ENCODE measurements around the gene CASKIN2.
A peak's percentile ranks its signal among the peaks of the same experiment; 100 is the strongest.

Gene CASKIN2

GRCh38 chr17:75515496-75516254, at the start of gene CASKIN2:
Gene CASKIN2 (minus strand): TSS chr17:75515537. CDS start chr17:75513804, 1,733 bp downstream.
- no peaks in the 10 kb centered on the region for H3K27me3 ChIP-seq (ENCODE audit: control insufficient read depth in 2 of 2, insufficient read depth in 2 of 2, low read length in 2 of 2)
- no peaks in the 10 kb centered on the region for H3K9me3 ChIP-seq (ENCODE audit: control insufficient read depth in 2 of 2, low read length in 2 of 2)
- peak within 1 kb of the TSS; percentile 70 to 79 for H3K9ac ChIP-seq (ENCODE audit: low read depth in 1 of 2, low read length in 2 of 2)
- peaks cover 29 to 37% of the 10 kb centered on the region in 2 donors for H3K4me1 ChIP-seq (ENCODE audit: control insufficient read depth in 2 of 2, insufficient read depth in 2 of 2, low read length in 2 of 2)
- H3K4me3 ChIP-seq (ENCODE audit: low read length in 2 of 2): peak within 1 kb of the TSS; percentile 69 to 87
- peak within 1 kb of the TSS; percentile 75 to 91 for H3K27ac ChIP-seq (ENCODE audit: low read depth in 2 of 2, low read length in 2 of 2)
- H3K36me3 ChIP-seq (ENCODE audit: control insufficient read depth in 2 of 2, insufficient read depth in 2 of 2, low read length in 2 of 2): peaks cover 11% of the 10 kb centered on the region in 2 donors

GRCh38 chr17:75565066-75565465, 49.7 kb upstream of the CASKIN2 start:
- peaks cover 60 to 63% of the 10 kb centered on the region in 2 donors for H3K36me3 ChIP-seq (ENCODE audit: control insufficient read depth in 2 of 2, insufficient read depth in 2 of 2, low read length in 2 of 2)
- no peak overlapping the region for H3K9ac ChIP-seq (ENCODE audit: low read depth in 1 of 2, low read length in 2 of 2)
- H3K9me3 ChIP-seq (ENCODE audit: control insufficient read depth in 2 of 2, low read length in 2 of 2): no peaks in the 10 kb centered on the region
- no peaks in the 10 kb centered on the region for H3K4me1 ChIP-seq (ENCODE audit: control insufficient read depth in 2 of 2, insufficient read depth in 2 of 2, low read length in 2 of 2)
- no peaks in the 10 kb centered on the region for H3K27me3 ChIP-seq (ENCODE audit: control insufficient read depth in 2 of 2, insufficient read depth in 2 of 2, low read length in 2 of 2)
- no peak overlapping the region for H3K27ac ChIP-seq (ENCODE audit: low read depth in 2 of 2, low read length in 2 of 2)
- H3K4me3 ChIP-seq (ENCODE audit: low read length in 2 of 2): no peak overlapping the region

GRCh38 chr17:75564195-75564594, 48.9 kb upstream of the CASKIN2 start:
- peaks cover 62 to 65% of the 10 kb centered on the region in 2 donors for H3K36me3 ChIP-seq (ENCODE audit: control insufficient read depth in 2 of 2, insufficient read depth in 2 of 2, low read length in 2 of 2)
- no peak overlapping the region for H3K27ac ChIP-seq (ENCODE audit: low read depth in 2 of 2, low read length in 2 of 2)
- no peaks in the 10 kb centered on the region for H3K4me1 ChIP-seq (ENCODE audit: control insufficient read depth in 2 of 2, insufficient read depth in 2 of 2, low read length in 2 of 2)
- H3K9ac ChIP-seq (ENCODE audit: low read depth in 1 of 2, low read length in 2 of 2): no peak overlapping the region
- H3K27me3 ChIP-seq (ENCODE audit: control insufficient read depth in 2 of 2, insufficient read depth in 2 of 2, low read length in 2 of 2): no peaks in the 10 kb centered on the region
- no peaks in the 10 kb centered on the region for H3K9me3 ChIP-seq (ENCODE audit: control insufficient read depth in 2 of 2, low read length in 2 of 2)
- no peak overlapping the region for H3K4me3 ChIP-seq (ENCODE audit: low read length in 2 of 2)

GRCh38 chr17:75563063-75563758, 47.9 kb upstream of the CASKIN2 start:
- Histone ChIP-seq H3K27ac (ENCODE audit: low read depth in 2 of 2, low read length in 2 of 2) (no peak overlapping the region), H3K4me1 (ENCODE audit: control insufficient read depth in 2 of 2, insufficient read depth in 2 of 2, low read length in 2 of 2) (peaks cover 3% of the 10 kb centered on the region in 2 donors), H3K9me3 (ENCODE audit: control insufficient read depth in 2 of 2, low read length in 2 of 2) (no peaks in the 10 kb centered on the region), H3K4me3 (ENCODE audit: low read length in 2 of 2) (no peak overlapping the region), H3K27me3 (ENCODE audit: control insufficient read depth in 2 of 2, insufficient read depth in 2 of 2, low read length in 2 of 2) (no peaks in the 10 kb centered on the region), H3K9ac (ENCODE audit: low read depth in 1 of 2, low read length in 2 of 2) (no peak overlapping the region), H3K36me3 (ENCODE audit: control insufficient read depth in 2 of 2, insufficient read depth in 2 of 2, low read length in 2 of 2) (peaks cover 59 to 64% of the 10 kb centered on the region in 2 donors)

GRCh38 chr17:75561927-75562603, 46.7 kb upstream of the CASKIN2 start:
- no peaks in the 10 kb centered on the region for H3K27me3 ChIP-seq (ENCODE audit: control insufficient read depth in 2 of 2, insufficient read depth in 2 of 2, low read length in 2 of 2)
- H3K4me3 ChIP-seq (ENCODE audit: low read length in 2 of 2): no peak overlapping the region
- peaks cover 15% of the 10 kb centered on the region in 2 donors for H3K4me1 ChIP-seq (ENCODE audit: control insufficient read depth in 2 of 2, insufficient read depth in 2 of 2, low read length in 2 of 2)
- H3K9ac ChIP-seq (ENCODE audit: low read depth in 1 of 2, low read length in 2 of 2): no peak overlapping the region
- H3K9me3 ChIP-seq (ENCODE audit: control insufficient read depth in 2 of 2, low read length in 2 of 2): no peaks in the 10 kb centered on the region
- H3K36me3 ChIP-seq (ENCODE audit: control insufficient read depth in 2 of 2, insufficient read depth in 2 of 2, low read length in 2 of 2): peaks cover 59 to 63% of the 10 kb centered on the region in 2 donors
- H3K27ac ChIP-seq (ENCODE audit: low read depth in 2 of 2, low read length in 2 of 2): no peak overlapping the region

- H3K9me3 ChIP-seq (ENCODE audit: control insufficient read depth in 2 of 2, low read length in 2 of 2): no peaks in the 10 kb centered on the region
- peaks cover 39 to 47% of the 10 kb centered on the region in 2 donors for H3K36me3 ChIP-seq (ENCODE audit: control insufficient read depth in 2 of 2, insufficient read depth in 2 of 2, low read length in 2 of 2)
- no peak overlapping the region for H3K27ac ChIP-seq (ENCODE audit: low read depth in 2 of 2, low read length in 2 of 2)
- H3K4me1 ChIP-seq (ENCODE audit: control insufficient read depth in 2 of 2, insufficient read depth in 2 of 2, low read length in 2 of 2): peaks cover 22 to 34% of the 10 kb centered on the region in 2 donors
- no peak overlapping the region for H3K4me3 ChIP-seq (ENCODE audit: low read length in 2 of 2)
- no peak overlapping the region for H3K9ac ChIP-seq (ENCODE audit: low read depth in 1 of 2, low read length in 2 of 2)
- no peaks in the 10 kb centered on the region for H3K27me3 ChIP-seq (ENCODE audit: control insufficient read depth in 2 of 2, insufficient read depth in 2 of 2, low read length in 2 of 2)
Observed at GRCh38 chr17:75559958-75560533, 44.7 kb upstream of the CASKIN2 start.

GRCh38 chr17:75558666-75559530, 43.6 kb upstream of the CASKIN2 start:
- Histone ChIP-seq H3K9me3 (ENCODE audit: control insufficient read depth in 2 of 2, low read length in 2 of 2) (no peaks in the 10 kb centered on the region), H3K9ac (ENCODE audit: low read depth in 1 of 2, low read length in 2 of 2) (no peak overlapping the region), H3K4me3 (ENCODE audit: low read length in 2 of 2) (no peak overlapping the region), H3K4me1 (ENCODE audit: control insufficient read depth in 2 of 2, insufficient read depth in 2 of 2, low read length in 2 of 2) (peaks cover 22 to 36% of the 10 kb centered on the region in 2 donors), H3K27ac (ENCODE audit: low read depth in 2 of 2, low read length in 2 of 2) (peak overlapping the region in 1 of 2 donors; percentile 87), H3K36me3 (ENCODE audit: control insufficient read depth in 2 of 2, insufficient read depth in 2 of 2, low read length in 2 of 2) (peaks cover 28 to 40% of the 10 kb centered on the region in 2 donors), H3K27me3 (ENCODE audit: control insufficient read depth in 2 of 2, insufficient read depth in 2 of 2, low read length in 2 of 2) (no peaks in the 10 kb centered on the region)

- Histone ChIP-seq H3K4me1 (ENCODE audit: control insufficient read depth in 2 of 2, insufficient read depth in 2 of 2, low read length in 2 of 2) (peaks cover 22 to 36% of the 10 kb centered on the region in 2 donors), H3K27ac (ENCODE audit: low read depth in 2 of 2, low read length in 2 of 2) (peak overlapping the region; percentile 83 to 87), H3K9ac (ENCODE audit: low read depth in 1 of 2, low read length in 2 of 2) (peak overlapping the region; percentile 47 to 66)
Observed at GRCh38 chr17:75557852-75558665, 42.7 kb upstream of the CASKIN2 start.

More at GRCh38 chr17:75557852-75558665, 42.7 kb upstream of the CASKIN2 start:
- Histone ChIP-seq H3K27me3 (ENCODE audit: control insufficient read depth in 2 of 2, insufficient read depth in 2 of 2, low read length in 2 of 2) (no peaks in the 10 kb centered on the region), H3K36me3 (ENCODE audit: control insufficient read depth in 2 of 2, insufficient read depth in 2 of 2, low read length in 2 of 2) (peaks cover 22 to 35% of the 10 kb centered on the region in 2 donors), H3K4me3 (ENCODE audit: low read length in 2 of 2) (peak overlapping the region in 1 of 2 donors; percentile 26), H3K9me3 (ENCODE audit: control insufficient read depth in 2 of 2, low read length in 2 of 2) (no peaks in the 10 kb centered on the region)
